Astrocyte of the cerebellum (primary cell): ENCODE results near the gene C21orf91.

Source experiments
- DNase-seq: peaks from one replicate; pipeline ENCODE4 v3.0.0-alpha.2; 2011; ENCODE audit warnings: low read depth
- H3K4me3 ChIP-seq: 2 replicates; pipeline ENCODE4 v1.5.1; 2011; ENCODE audit warnings: mild to moderate bottlenecking, low read depth, low read length, moderate library complexity
- CTCF ChIP-seq: IDR thresholded peaks from 2 replicates; pipeline ENCODE4 v1.5.1; 2012; ENCODE audit warnings: low read length, low read depth, moderate library complexity, mild to moderate bottlenecking; ENCODE audit errors: missing control alignments
- in situ Hi-C: cut with HindIII; loops from 2 replicates; pipeline ENCODE4 v1.10.0; 2017; ENCODE audit warnings: low sequenced_read_pairs

C21orf91 gene

GRCh38 chr21:17786071-17786850 is 32.9 kb downstream of the C21orf91 start:
- in situ Hi-C loops: no loop called here
- DNase-seq: no peak
- H3K4me3 ChIP-seq: no peak overlapping the region

GRCh38 chr21:17785403-17785788 is 33.8 kb downstream of the C21orf91 start:
- no peak for DNase-seq
- H3K4me3 ChIP-seq: no peak overlapping the region
- in situ Hi-C loops: no loop called here
- TF ChIP-seq CTCF: no peak

More at GRCh38 chr21:17786071-17786850, 32.9 kb downstream of the C21orf91 start:
- no peak for TF ChIP-seq CTCF

- DNase-seq: no peak
- no peak overlapping the region for H3K4me3 ChIP-seq
- in situ Hi-C loops: no loop called here
- no peak for TF ChIP-seq CTCF
These were observed 34.4 kb downstream of the C21orf91 start for GRCh38 chr21:17784604-17785402.

GRCh38 chr21:17784180-17784598 is 35.0 kb downstream of the C21orf91 start:
- no peak overlapping the region for H3K4me3 ChIP-seq
- in situ Hi-C loops: no loop called here
- no peak for TF ChIP-seq CTCF
- no peak for DNase-seq

- no peak for DNase-seq
- no peak for TF ChIP-seq CTCF
- in situ Hi-C loops: no loop called here
- H3K4me3 ChIP-seq: no peak overlapping the region
These were observed 35.5 kb downstream of the C21orf91 start for GRCh38 chr21:17783481-17784179.

GRCh38 chr21:17783003-17783402 is 36.2 kb downstream of the C21orf91 start:
- H3K4me3 ChIP-seq: no peak overlapping the region
- in situ Hi-C loops: no loop called here
- TF ChIP-seq CTCF: no peak
- no peak for DNase-seq
